ENCODE measurements around the gene RNF186.
"Not testable (repeated sequence)": the region's sequence is repeated elsewhere in the genome, so short reads cannot be mapped to it uniquely, and the experiment has no call there.

Gene RNF186

DNA sequence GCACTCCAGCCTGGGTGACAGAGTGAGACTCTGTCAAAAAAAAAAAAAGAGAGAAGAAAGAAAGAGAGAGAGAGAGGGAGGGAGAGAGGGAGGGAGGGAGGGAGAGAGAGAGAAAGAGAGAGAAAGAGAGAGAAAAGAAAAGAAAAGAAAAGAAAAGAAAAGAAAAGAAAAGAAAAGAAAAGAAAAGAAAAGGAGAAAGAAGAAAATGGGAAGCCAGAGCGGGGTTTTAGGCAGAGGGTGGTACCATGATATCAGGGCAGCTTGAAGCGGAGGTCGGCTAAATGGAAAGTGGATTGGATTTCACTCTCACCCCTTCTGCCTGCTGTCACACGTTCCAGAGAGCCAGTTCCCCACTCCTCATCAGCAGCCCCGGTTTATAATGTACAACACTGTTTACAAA lies 17.3 kb downstream of the RNF186 start:
- no peak for DNase-seq (ENCODE audit: low read depth)
- TF ChIP-seq, protein P1, sequence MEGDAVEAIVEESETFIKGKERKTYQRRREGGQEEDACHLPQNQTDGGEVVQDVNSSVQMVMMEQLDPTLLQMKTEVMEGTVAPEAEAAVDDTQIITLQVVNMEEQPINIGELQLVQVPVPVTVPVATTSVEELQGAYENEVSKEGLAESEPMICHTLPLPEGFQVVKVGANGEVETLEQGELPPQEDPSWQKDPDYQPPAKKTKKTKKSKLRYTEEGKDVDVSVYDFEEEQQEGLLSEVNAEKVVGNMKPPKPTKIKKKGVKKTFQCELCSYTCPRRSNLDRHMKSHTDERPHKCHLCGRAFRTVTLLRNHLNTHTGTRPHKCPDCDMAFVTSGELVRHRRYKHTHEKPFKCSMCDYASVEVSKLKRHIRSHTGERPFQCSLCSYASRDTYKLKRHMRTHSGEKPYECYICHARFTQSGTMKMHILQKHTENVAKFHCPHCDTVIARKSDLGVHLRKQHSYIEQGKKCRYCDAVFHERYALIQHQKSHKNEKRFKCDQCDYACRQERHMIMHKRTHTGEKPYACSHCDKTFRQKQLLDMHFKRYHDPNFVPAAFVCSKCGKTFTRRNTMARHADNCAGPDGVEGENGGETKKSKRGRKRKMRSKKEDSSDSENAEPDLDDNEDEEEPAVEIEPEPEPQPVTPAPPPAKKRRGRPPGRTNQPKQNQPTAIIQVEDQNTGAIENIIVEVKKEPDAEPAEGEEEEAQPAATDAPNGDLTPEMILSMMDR (conservative IDR thresholded peaks at IDR 0.05; ENCODE audit: low read depth, low read length), result no peak

GRCh38 chr1:19794583-19794982 lies 20.5 kb downstream of the RNF186 start:
- no peak for DNase-seq (ENCODE audit: low read depth)
- TF ChIP-seq, protein P1 (conservative IDR thresholded peaks at IDR 0.05; ENCODE audit: low read depth, low read length), result no peak
- H3K4me3 ChIP-seq (ENCODE audit: low read depth, low read length), result no peak overlapping the region

More for the DNA sequence above, 17.3 kb downstream of the RNF186 start:
- no peak overlapping the region for H3K4me3 ChIP-seq (ENCODE audit: low read depth, low read length)

DNA sequence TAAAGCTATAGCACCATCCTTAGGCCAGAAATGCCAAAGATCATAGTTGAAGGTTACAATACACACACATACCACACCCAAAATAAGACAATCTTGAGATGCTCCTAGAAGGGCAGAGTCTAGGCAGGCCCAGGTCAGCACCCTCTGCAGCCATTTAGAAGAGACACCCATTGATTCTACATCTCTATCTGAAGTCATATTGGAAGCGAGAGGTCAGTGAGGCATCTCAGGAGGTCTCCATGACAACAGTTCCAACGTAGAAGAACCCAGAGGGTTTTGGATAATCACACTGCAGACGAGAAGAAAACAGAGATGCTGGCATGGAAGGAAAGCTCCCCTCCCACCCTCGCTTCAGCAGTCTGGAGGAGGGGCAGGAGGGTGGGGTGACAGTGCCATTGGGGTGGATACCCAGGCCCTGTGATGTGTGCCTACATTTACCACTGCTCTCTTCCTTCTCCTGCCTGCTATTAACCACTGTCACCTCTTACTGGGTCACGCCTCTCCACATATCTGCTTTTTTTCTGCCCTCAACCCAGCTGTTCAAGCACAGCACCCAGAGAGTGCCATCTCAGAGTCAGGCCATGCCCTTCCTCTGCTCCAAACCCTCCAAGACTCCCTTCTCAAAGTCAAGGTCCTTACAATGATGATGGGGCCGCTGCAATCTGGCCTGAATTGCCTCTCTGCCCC lies 21.6 kb downstream of the RNF186 start:
- no peak for DNase-seq (ENCODE audit: low read depth)
- TF ChIP-seq, protein P1 (conservative IDR thresholded peaks at IDR 0.05; ENCODE audit: low read depth, low read length), result no peak
- H3K4me3 ChIP-seq (ENCODE audit: low read depth, low read length), result no peak overlapping the region

DNA sequence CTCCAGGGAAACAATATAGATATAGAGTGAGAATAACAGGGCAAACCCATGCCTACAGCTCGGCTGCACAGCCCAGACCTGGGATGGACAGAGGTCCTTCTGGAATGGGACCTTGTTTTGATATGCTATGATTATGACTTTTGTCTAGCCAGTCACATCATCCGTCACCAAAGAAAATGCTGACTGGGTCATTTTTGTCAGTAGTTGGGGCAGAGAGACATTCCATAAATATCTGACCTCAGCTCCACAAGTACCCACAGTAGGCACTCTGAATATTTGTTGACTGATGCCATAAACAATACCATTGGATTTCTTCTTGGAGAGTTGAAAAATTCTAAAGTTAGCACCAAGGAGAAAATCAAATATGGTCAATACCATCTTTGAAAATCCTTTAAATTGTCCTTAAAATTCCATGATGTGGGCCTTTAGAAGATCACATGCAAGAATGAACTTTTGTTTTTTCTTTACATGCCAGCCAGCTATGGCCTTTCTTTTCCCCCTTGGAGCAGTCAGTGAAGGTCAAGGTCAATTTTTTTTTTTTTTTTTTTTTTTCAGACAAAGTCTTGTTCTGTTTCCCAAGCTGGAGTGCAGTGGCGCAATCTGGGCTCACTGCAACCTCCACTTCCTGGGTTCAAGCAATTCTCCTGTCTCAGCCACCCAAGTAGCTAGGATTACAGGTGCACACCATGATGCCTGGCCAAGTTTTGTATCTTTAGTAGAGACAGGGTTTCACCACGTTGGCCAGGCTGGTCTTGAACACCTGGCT lies 22.7 kb downstream of the RNF186 start:
- DNase-seq (ENCODE audit: low read depth), result no peak
- TF ChIP-seq, protein P1 (conservative IDR thresholded peaks at IDR 0.05; ENCODE audit: low read depth, low read length), result no peak
- H3K4me3 ChIP-seq (ENCODE audit: low read depth, low read length), result no peak overlapping the region

GRCh38 chr1:19790061-19790975 lies 24.8 kb downstream of the RNF186 start:
- peak; percentile 41 for DNase-seq (ENCODE audit: low read depth)
- not testable (repeated sequence) for H3K4me3 ChIP-seq (ENCODE audit: low read depth, low read length)

DNA sequence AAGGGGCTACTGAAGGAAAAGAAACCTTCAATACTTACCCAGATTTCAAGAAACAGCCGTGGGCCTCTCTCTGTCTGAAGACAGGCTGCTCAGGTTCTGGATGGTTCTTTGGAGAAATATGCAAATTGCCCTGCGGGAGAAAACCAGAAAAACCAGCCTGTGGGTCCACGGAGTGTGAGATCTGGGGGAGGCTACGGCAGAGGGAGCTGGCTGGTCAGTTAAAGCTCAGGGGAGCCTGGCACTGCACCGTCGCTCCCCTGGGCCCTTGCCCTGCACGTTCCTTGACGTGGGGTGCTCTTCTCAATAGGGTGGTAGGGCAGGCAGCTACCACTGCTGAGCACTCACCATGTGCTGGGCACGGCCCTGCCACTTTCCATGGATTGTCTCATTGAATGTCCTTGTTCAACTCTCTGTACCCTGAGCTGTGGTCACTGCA lies 28.1 kb downstream of the RNF186 start:
- H3K4me3 ChIP-seq (ENCODE audit: low read depth, low read length), result no peak overlapping the region
- no peak for DNase-seq (ENCODE audit: low read depth)
- TF ChIP-seq, protein P1 (conservative IDR thresholded peaks at IDR 0.05; ENCODE audit: low read depth, low read length), result no peak

DNA sequence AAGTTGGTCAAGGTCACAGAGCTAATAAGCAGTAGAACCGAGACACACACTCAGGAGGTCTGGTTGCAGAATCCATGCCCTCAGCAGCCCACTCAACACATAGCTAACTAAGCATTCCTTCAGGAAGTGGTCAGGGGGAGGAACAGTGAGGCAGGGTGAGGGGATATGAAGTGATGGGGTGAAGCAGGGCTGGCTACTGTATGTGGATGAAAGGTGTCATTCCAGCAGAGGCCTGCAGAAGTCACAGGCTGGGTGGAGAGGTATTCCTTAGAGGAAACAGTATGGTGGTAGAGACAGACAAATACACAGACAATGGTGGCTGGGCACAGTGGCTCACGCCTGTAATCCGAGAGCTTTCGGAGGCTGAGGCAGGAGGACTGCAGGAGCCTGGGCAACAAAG lies 29.4 kb downstream of the RNF186 start:
- no peak overlapping the region for H3K4me3 ChIP-seq (ENCODE audit: low read depth, low read length)
- TF ChIP-seq, protein P1 (conservative IDR thresholded peaks at IDR 0.05; ENCODE audit: low read depth, low read length), result no peak
- DNase-seq (ENCODE audit: low read depth), result no peak

Data from choroid plexus epithelial cell (primary cell).